HepG2 (cell line): Measurements from ENCODE around the gene POLR1F. TPM values are rescaled to one million over a fixed set of nuclear protein-coding genes. Genes with fewer than 3 reads are reported as not detected.

Experiments used
- ATAC-seq: fragments of 200-7000 bp; cut with Tn5 transposase; 3 replicates; pipeline ENCODE4 v1.9.1; 2020; ENCODE audit warnings: mild to moderate bottlenecking, moderate library complexity
- BruUV-seq: library from RNA; stranded (reverse); fragments of 400-500 nt; replicated peaks from 2 replicates; lab custom pipeline; 2021; lab: Mats Ljungman, UMichigan
- CTCF ChIA-PET: fragments of 300-600 bp; formaldehyde crosslinking; extraction: SDS; loops from one replicate; lab custom pipeline; 2021; ENCODE audit warnings: low total read pairs, inconsistent platforms, low intra/inter-chr PET ratio; lab: Yijun Ruan, JAX
- POLR2A ChIA-PET: fragments of 350-600 bp; sonication (Branson Sonifier 250); formaldehyde crosslinking; loops from one replicate; lab custom pipeline; 2020; ENCODE audit warnings: antibody characterized with exemption, inconsistent platforms; lab: Yijun Ruan, JAX
- DNase-seq: peaks from one replicate; pipeline ENCODE4 v3.0.0-alpha.2; 2015; ENCODE audit warnings: low spot score
- FAIRE-seq: peaks from 3 replicates; lab custom pipeline; 2011; peaks lifted over from hg19 to GRCh38; lab: Jason Lieb, UNC
- H2AFZ ChIP-seq: one replicate; pipeline ENCODE4 v1.6.1; 2011; ENCODE audit warnings: low read length, inconsistent platforms
- H3K27ac ChIP-seq: fragments of 300-600 bp; 3 replicates; pipeline ENCODE4 v1.8.0; 2011; ENCODE audit warnings: mixed run types, mild to moderate bottlenecking, mixed read lengths, low read length, inconsistent platforms; ENCODE audit not compliant: insufficient read depth; ENCODE audit errors: extremely low read length
- H3K27me3 ChIP-seq, 2 experiments: fragments of 200-600 bp in 1 of 2; 2 replicates in 1 of 2; 3 replicates in 1 of 2; pipeline versions ENCODE4 v1.6.0 to v1.8.0; 2011; ENCODE audit warnings: low read length in 2 of 2, mild to moderate bottlenecking in 2 of 2, moderate library complexity in 2 of 2, inconsistent platforms in 1 of 2; ENCODE audit not compliant: insufficient read depth in 2 of 2, control insufficient read depth in 1 of 2
- H3K36me3 ChIP-seq, 2 experiments: fragments of 200-600 bp in 1 of 2; replicated peaks in 1 of 2; 2 replicates in 1 of 2; 3 replicates in 1 of 2; pipeline versions ENCODE4 v1.5.1 to v1.8.0; 2011; ENCODE audit warnings: low read length in 2 of 2, inconsistent platforms in 1 of 2; ENCODE audit not compliant: insufficient read depth in 2 of 2, control insufficient read depth in 1 of 2
- H3K4me1 ChIP-seq: 2 replicates; pipeline ENCODE4 v1.5.1; 2012; ENCODE audit warnings: low read length, inconsistent platforms; ENCODE audit not compliant: insufficient read depth
- H3K4me2 ChIP-seq: 2 replicates; pipeline ENCODE4 v1.6.0; 2011; ENCODE audit warnings: low read depth, low read length, inconsistent platforms
- H3K4me3 ChIP-seq, 3 experiments: fragments of 200-600 bp in 1 of 3; sonication (generic), shearing (Covaris generic) in 1 of 3; replicated peaks in 1 of 3; 2 replicates each; pipeline ENCODE4 v1.5.1; 2011 to 2016; ENCODE audit warnings: low read length in 3 of 3, inconsistent platforms in 2 of 3, low read depth in 2 of 3, mild to moderate bottlenecking in 2 of 3, control low read depth in 1 of 3, mixed read lengths in 1 of 3; ENCODE audit not compliant: insufficient read depth in 1 of 3
- H3K79me2 ChIP-seq: one replicate; pipeline ENCODE4 v1.6.1; 2011; ENCODE audit warnings: low read length, inconsistent platforms; ENCODE audit not compliant: insufficient read depth
- H3K9ac ChIP-seq: 2 replicates; pipeline ENCODE4 v1.6.0; 2011; ENCODE audit warnings: mild to moderate bottlenecking, low read depth, low read length, inconsistent platforms; ENCODE audit not compliant: insufficient read depth
- H3K9me3 ChIP-seq: 2 replicates; pipeline ENCODE4 v1.5.1; 2012; ENCODE audit warnings: mild to moderate bottlenecking, low read length
- H4K20me1 ChIP-seq: 2 replicates; pipeline ENCODE4 v1.6.0; 2011; ENCODE audit warnings: inconsistent platforms, mild to moderate bottlenecking, low read length, moderate library complexity; ENCODE audit not compliant: insufficient read depth
- AKNA ChIP-seq: sonication (generic); formaldehyde crosslinking; IDR thresholded peaks from 2 replicates; pipeline ENCODE4 v1.4.0; 2020; ENCODE audit warnings: missing genetic modification reagents, borderline replicate concordance
- CBX2 ChIP-seq, 2 experiments: fragments of 200-600 bp in 1 of 2; sonication (generic); formaldehyde crosslinking in 1 of 2; IDR thresholded peaks; 2 replicates each; pipeline versions ENCODE4 v1.7.0 to v1.8.1; 2018 to 2022; ENCODE audit warnings: low read depth in 2 of 2, low read length in 1 of 2, mild to moderate bottlenecking in 1 of 2, missing genetic modification reagents in 1 of 2
- DRAP1 ChIP-seq: IDR thresholded peaks from 2 replicates; pipeline ENCODE4 v1.6.1; 2016; ENCODE audit warnings: missing genetic modification reagents, missing compliant biosample characterization
- FLYWCH1 ChIP-seq: sonication (generic); formaldehyde crosslinking; IDR thresholded peaks from 2 replicates; pipeline ENCODE4 v1.8.1; 2023; ENCODE audit warnings: mild to moderate bottlenecking, missing genetic modification reagents
- GPN1 ChIP-seq: sonication (generic); formaldehyde crosslinking; IDR thresholded peaks from 2 replicates; pipeline ENCODE4 v1.5.1; 2020; ENCODE audit warnings: missing genetic modification reagents, borderline replicate concordance
- NR2F2 ChIP-seq: IDR thresholded peaks from 2 replicates; pipeline ENCODE4 v1.6.1; 2012; ENCODE audit warnings: low read depth, inconsistent platforms, borderline replicate concordance
- PTBP1 ChIP-seq: fragments of 200-400 bp; formaldehyde crosslinking; IDR thresholded peaks from 2 replicates; pipeline ENCODE4 v1.6.1; 2018; ENCODE audit warnings: low read length, low read depth; ENCODE audit not compliant: poor library complexity, severe bottlenecking
- SETDB1 ChIP-seq: sonication (generic); formaldehyde crosslinking; IDR thresholded peaks from 2 replicates; pipeline ENCODE4 v1.5.1; 2020; ENCODE audit warnings: missing genetic modification reagents, mild to moderate bottlenecking, borderline replicate concordance
- ZBTB25 ChIP-seq: IDR thresholded peaks from 2 replicates; pipeline ENCODE4 v1.6.1; 2018; ENCODE audit warnings: missing genetic modification reagents
- ZBTB8A ChIP-seq: sonication (generic); formaldehyde crosslinking; IDR thresholded peaks from 2 replicates; pipeline ENCODE4 v1.4.0; 2020; ENCODE audit warnings: mild to moderate bottlenecking, low read depth, missing genetic modification reagents, borderline replicate concordance
- ZMAT3 ChIP-seq: sonication (generic); formaldehyde crosslinking; conservative IDR thresholded peaks from 2 replicates; pipeline ENCODE4 v1.7.0; 2021; ENCODE audit warnings: missing genetic modification reagents
- ZNF557 ChIP-seq: sonication (generic); formaldehyde crosslinking; IDR thresholded peaks from 2 replicates; pipeline ENCODE4 v1.4.0; 2020; ENCODE audit warnings: missing genetic modification reagents
- ZNF589 ChIP-seq: sonication (generic); formaldehyde crosslinking; conservative IDR thresholded peaks from 2 replicates; pipeline ENCODE4 v1.8.0; 2022; ENCODE audit warnings: mild to moderate bottlenecking, moderate library complexity, missing genetic modification reagents
- ZNF660 ChIP-seq: sonication (generic); formaldehyde crosslinking; IDR thresholded peaks from 2 replicates; pipeline ENCODE4 v1.5.1; 2020; ENCODE audit warnings: mild to moderate bottlenecking, low read depth, missing genetic modification reagents, borderline replicate concordance
- WGBS: methylation state at CpG from one replicate; pipeline ENCODE4 v1.1.6; 2017; ENCODE audit warnings: low lambda C conversion rate; 5-methylcytosine and 5-hydroxymethylcytosine counted together
- in situ Hi-C: cut with HindIII; loops from 2 replicates; pipeline ENCODE4 v1.10.0; 2017; ENCODE audit warnings: low pct_unique_long_range_greater_than_20kb; ENCODE audit not compliant: extremely low pct_ligation_motif_present
- intact Hi-C: fragments of 100-400 bp; cut with micrococcal nuclease; formaldehyde crosslinking; loops from one replicate; pipeline ENCODE4 v1.10.0; 2022; ENCODE audit not compliant: unreplicated experiment
- polyA plus RNA-seq, 8 experiments: library from polyadenylated mRNA; depleted of rRNA in 3 of 8; stranded (reverse) in 7 of 8; unstranded in 1 of 8; fragments of >200 nt; fragmentation: Illumina TruSeq in 4 of 8; extraction: Trizol in 4 of 8; gene quantifications; 2 replicates each; pipeline versions ENCODE4 v1.2.1 to v1.2.3, GENCODE V29; 2011 to 2016; ENCODE audit warnings: low read depth in 4 of 8, missing spikeins in 1 of 8, mixed read lengths in 1 of 8; ENCODE audit not compliant: insufficient read depth in 1 of 8
- total RNA-seq, 5 experiments: library from RNA; depleted of rRNA; stranded (reverse); fragments of >200 nt; fragmentation: Illumina TruSeq; extraction: Trizol; gene quantifications; 2 replicates each; pipeline ENCODE4 v1.2.3, GENCODE V29; 2016; ENCODE audit warnings: low read depth in 1 of 5

Gene POLR1F
- total and polyA plus RNA-seq, 2 of the 13 experiments (the other 11 are each of a cell fraction or from before 2014, with no cell fraction given) = 8.0 to 14.9 TPM

GRCh38 chr7:19698331-19698730 is 10.5 kb downstream of the POLR1F start:
- Histone ChIP-seq H3K9ac (no peak overlapping the region), H2AFZ (no peak overlapping the region), H3K36me3 (peaks cover 2 to 18% of the 10 kb centered on the region in 2 experiments; a peak in 3 of 5 replicates), H3K9me3 (no peaks in the 10 kb centered on the region), H3K27me3 (no peaks in the 10 kb centered on the region), H3K4me3 (no peak overlapping the region), H3K4me2 (no peak overlapping the region), H3K79me2 (no peaks in the 10 kb centered on the region), H3K4me1 (peaks cover 11% of the 10 kb centered on the region), H3K27ac (no peak overlapping the region), H4K20me1 (no peaks in the 10 kb centered on the region)
- FAIRE-seq = no peak
- WGBS = 95% methylated on average over 3 of the region's 3 CpGs
- ATAC-seq = no peak
- ChIA-PET POLR2A (no interaction called here), CTCF (no interaction called here)
- intact Hi-C loops = no loop called here
- no TSS peak for BruUV-seq
- DNase-seq = no peak
- in situ Hi-C loops = no loop called here
- TF ChIP-seq DRAP1 (CRISPR knock-in tag) (no peak), SETDB1 (CRISPR knock-in tag) (no peak), CBX2 (IDR thresholded peaks at IDR 0.05; ENCODE audit: low read depth, low read length) (no peak), CBX2 (CRISPR knock-in tag; IDR thresholded peaks at IDR 0.05; ENCODE audit: low read depth) (no peak), ZNF589 (CRISPR knock-in tag) (no peak), ZBTB8A (no peak), ZNF557 (CRISPR knock-in tag) (no peak), ZMAT3 (CRISPR knock-in tag) (no peak), GPN1 (no peak), AKNA (CRISPR knock-in tag) (no peak), ZNF660 (CRISPR knock-in tag) (no peak), PTBP1 (no peak), ZBTB25 (CRISPR knock-in tag) (no peak), NR2F2 (no peak), FLYWCH1 (CRISPR knock-in tag) (no peak)
